GM23248 (cell line): ENCODE measurements around the gene MTMR1.

Experiments
- EZH2 ChIP-seq: fragments of 200-600 bp; sonication (generic); IDR thresholded peaks from 2 replicates; pipeline ENCODE4 v1.6.1; 2018; ENCODE audit warnings: antibody characterized with exemption, mild to moderate bottlenecking; ENCODE audit not compliant: insufficient read depth, poor library complexity, severe bottlenecking
- EZH2phosphoT487 ChIP-seq: fragments of 200-600 bp; sonication (generic); IDR thresholded peaks from 2 replicates; pipeline ENCODE4 v1.6.1; 2018; ENCODE audit warnings: antibody characterized with exemption, moderate library complexity, mild to moderate bottlenecking, low read depth; ENCODE audit not compliant: insufficient read depth

GRCh38 chrX:150805736-150806135 lies 112.5 kb downstream of the MTMR1 start:
- no peak for TF ChIP-seq EZH2
- no peak for TF ChIP-seq EZH2phosphoT487
